GM12891 (cell line): Measurements from ENCODE around the gene SLC2A3.
"Not testable (repeated sequence)": the region's sequence is repeated elsewhere in the genome, so short reads cannot be mapped to it uniquely, and the experiment has no call there.

Source experiments
- PAX5 ChIP-seq: IDR thresholded peaks from 2 replicates; pipeline ENCODE4 v1.6.1; 2011; ENCODE audit warnings: low read length, moderate library complexity, mild to moderate bottlenecking; ENCODE audit not compliant: insufficient read depth, severe bottlenecking
- POLR2A ChIP-seq: IDR thresholded peaks from 2 replicates; pipeline ENCODE4 v1.6.1; 2011; ENCODE audit warnings: low read depth, low read length, control low read depth
- POLR2AphosphoS5 ChIP-seq: IDR thresholded peaks from 2 replicates; pipeline ENCODE4 v1.6.1; 2011; ENCODE audit warnings: low read depth, low read length, control low read depth
- POU2F2 ChIP-seq: IDR thresholded peaks from 2 replicates; pipeline ENCODE4 v1.6.1; 2011; ENCODE audit warnings: low read depth, mild to moderate bottlenecking, control low read depth, low read length, moderate library complexity
- SPI1 ChIP-seq: IDR thresholded peaks from 2 replicates; pipeline ENCODE4 v1.6.1; 2011; ENCODE audit warnings: low read depth, low read length, control low read depth
- TAF1 ChIP-seq: IDR thresholded peaks from 2 replicates; pipeline ENCODE4 v1.6.1; 2011; ENCODE audit warnings: low read depth, low read length, control low read depth

DNA sequence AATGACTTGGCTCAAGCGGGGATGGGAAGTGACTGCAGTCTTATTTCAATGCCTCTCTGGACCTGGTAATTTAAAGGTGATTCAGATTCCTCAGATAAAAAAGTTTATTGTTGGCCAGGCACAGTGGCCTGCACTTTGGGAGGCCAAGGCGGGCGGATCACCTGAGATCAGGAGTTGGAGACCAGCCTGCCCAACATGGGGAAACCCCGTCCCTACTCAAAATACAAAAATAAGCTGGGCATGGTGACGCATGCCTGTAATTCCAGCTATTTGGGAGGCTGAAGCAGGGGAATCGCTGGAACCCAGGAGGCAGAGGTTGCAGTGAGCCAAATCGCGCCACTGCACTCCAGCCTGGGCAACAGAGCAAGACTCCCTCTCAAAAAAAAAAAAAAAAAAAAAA is 8.8 kb upstream of the SLC2A3 start:
- not testable (repeated sequence) for TF ChIP-seq POLR2A, POLR2AphosphoS5, POU2F2, TAF1, SPI1, PAX5
